Amygdala (tissue), 56 donors: ENCODE results near the gene TRAPPC13.
"Not testable (repeated sequence)": the region's sequence is repeated elsewhere in the genome, so short reads cannot be mapped to it uniquely, and the experiment has no call there.

Experiments
- DNase-seq, 56 donors: peaks; one replicate each; lab custom pipeline; 2025; lab: John Stamatoyannopoulos, UW

TRAPPC13 gene

DNA sequence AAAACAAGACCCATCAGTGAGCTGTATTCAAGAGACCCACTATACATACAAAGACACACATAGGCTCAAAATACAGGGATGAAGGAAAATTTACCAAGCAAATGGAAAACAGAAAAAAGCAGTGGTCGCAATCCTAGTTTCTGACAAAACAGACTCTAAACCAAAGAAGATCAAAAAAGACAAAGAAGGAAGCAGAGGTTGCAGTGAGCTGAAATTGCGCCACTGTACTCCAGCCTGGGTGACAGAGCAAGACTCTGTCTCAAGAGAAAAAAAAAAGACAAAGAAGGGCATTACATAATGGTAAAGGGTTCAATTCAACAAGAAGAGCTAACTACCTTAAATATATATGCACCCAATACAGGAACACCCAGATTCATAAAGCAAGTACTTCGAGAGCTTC is 51.2 kb downstream of the TRAPPC13 start:
- DNase-seq = not testable (repeated sequence)

DNA sequence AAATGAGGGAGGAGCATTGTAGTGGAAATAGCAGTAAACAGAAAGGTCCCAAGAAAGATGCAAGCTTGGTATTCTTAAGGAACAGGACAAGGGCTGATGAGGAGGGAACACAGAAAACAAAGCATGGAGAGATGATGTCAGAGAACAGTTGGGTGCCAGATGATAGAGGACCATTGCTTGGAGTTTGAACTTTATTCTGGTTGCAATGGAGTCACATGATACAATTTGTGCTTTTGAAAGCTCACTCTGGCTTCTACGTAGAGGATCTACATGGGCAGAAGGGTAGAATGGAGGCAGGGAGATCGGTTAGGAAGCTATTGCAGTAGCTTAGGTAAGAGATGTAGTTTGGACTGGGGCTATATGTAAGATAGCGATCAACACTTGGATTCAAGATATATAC is 57.3 kb downstream of the TRAPPC13 start:
- DNase-seq = no peak

DNA sequence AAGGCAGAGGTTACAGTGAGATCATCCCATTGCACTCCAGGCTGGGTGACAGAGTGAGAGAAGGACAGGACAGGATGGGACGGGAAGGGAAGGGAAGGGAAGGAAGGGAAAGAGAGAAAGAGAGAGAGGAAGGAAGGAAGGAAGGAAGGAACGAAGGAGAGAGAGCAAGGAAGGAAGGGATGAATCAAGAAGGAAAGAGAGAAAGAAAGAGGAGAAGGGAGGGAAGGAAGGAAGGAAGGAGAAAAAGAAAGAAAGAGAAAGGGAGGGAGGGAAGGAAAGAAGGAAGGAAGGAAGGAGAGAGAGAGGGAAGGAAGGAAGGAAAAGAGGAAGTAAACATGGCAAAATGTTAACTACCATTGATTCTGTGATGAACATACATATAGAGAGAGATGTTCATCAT is 68.3 kb downstream of the TRAPPC13 start:
- DNase-seq = no peak

DNA sequence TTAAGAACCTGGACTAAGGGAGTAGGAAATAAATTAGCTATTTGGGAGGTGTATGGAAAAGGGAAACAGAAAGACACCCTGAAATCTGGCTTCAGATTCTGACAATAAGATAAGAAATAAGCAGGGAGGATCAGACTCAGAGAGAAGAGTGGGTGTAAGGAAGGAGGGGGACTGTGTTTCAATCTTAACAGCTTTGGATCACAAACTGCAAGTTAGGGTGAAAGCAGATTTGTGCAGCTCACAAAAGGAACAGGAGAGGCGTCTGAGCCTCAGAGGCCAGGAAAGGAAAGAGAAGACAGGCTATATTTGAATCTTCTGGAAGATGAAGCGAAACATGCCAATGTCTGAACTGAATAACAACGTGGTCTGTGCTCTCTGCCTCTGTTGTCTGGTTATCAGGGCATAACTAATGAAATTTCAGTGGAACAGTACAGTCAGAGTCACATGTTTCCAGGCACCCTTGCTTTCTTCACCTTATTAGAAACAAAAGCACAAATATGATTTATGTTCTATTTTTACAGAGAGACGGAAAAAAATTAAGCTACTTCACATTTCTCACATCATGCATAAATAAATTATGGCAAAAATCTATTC is 70.4 kb downstream of the TRAPPC13 start:
- DNase-seq = peak in 16 of 56 donors; percentile 0 to 29 (median 8)

DNA sequence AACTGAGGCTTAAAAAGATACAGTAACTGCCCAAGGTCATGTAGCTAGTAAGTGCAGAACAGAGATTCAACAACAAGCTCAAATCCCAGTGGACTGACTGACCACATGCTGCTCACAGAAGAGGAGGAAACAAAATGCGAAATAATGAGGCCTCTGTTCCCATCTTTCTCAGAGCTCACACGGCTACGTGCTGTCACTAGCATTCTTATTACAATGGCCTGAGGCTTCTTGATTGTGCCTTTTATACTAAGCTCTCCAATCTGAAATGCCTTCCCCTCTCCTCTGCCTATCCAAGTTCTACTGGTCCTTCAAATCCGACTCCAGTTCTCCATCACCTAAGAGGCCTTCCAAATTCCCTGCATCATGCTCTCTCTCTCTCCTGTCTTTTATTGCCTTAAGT is 71.1 kb downstream of the TRAPPC13 start:
- peak in 24 of 56 donors; percentile 3 to 65 (median 10) for DNase-seq

DNA sequence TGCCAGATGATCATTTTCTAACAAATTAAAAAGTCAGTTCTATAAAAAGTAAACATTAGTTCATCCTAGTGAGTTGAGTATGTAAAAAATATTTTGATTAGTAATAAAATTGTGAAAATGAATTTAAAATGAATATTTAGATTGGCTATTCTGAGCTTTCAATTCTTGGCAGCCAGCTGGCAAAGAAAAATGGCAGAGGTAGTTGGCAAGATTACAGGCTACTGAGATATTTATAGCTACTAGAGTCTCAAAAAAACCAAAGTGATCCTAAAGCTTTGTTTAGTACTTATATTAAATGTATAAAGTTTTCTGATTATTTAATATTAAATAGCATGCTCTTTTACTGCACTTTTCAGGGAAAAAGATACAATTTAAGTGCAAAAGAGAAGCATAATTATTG is 72.1 kb downstream of the TRAPPC13 start:
- DNase-seq = peak in 1 of 56 donors; percentile 9

GRCh38 chr5:65699338-65699737 is 74.5 kb downstream of the TRAPPC13 start:
- no peak for DNase-seq

GRCh38 chr5:65702036-65702435 is 77.2 kb downstream of the TRAPPC13 start:
- no peak for DNase-seq

DNA sequence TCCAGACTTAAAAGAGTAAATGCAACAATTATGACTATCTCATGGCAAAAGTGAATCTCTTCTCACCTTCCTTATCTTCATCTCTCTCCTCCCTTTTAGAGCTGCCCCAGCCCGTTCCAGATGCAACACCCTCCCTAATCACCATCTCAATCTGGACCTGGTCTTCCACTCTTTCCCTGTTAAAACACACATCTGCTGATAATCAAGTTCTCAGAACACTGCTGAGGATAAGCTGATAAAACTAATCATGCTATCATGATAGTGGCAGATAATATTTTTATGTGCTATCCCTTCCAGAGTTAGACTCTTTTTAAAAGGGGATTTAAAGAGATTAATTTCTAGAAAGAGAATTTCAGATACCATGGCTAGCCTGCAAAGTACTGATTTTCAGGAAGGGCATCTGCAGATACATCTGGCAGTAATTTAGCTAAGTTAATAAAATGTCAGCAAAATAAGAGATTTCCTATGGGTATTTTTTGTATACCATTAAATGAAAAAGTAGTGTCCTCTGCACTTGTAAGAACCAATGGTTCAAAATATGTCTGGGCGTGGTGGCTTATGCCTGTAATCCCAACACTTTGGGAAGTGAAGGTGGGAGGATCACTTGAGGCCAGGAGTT is 79.9 kb downstream of the TRAPPC13 start:
- no peak for DNase-seq

DNA sequence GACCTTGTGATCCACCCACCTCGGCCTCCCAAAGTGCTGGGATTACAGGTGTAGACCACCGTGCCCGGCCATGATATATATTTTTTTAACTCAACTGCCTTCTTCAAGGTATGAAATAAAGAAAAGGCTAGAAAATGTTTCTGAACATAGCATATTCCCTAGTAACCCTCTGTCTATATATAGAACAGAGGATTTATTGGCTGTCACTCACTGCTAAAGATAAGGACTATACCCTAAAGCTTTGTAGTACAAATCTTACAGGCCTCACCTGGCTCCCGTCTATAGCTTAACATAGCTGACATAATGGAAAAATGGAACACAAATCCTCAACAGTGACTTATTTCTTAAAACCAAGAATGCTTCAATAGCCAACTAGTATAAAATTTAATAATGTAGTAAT is 82.8 kb downstream of the TRAPPC13 start:
- no peak for DNase-seq

GRCh38 chr5:65708145-65708544 is 83.3 kb downstream of the TRAPPC13 start:
- no peak for DNase-seq
